SK-N-SH treated with all-trans-retinoic acid at 6 μM for 48 hours (cell line): ENCODE measurements around the gene SOX3.

ENCODE experiments used
- ATAC-seq: fragments of 200-7000 bp; cut with Tn5 transposase; 3 replicates; pipeline ENCODE4 v1.9.1; 2020; ENCODE audit warnings: mild to moderate bottlenecking, moderate library complexity
- ARNTL ChIP-seq: fragments of 450-650 bp; formaldehyde crosslinking; IDR thresholded peaks from 2 replicates; pipeline ENCODE4 v1.5.0; 2020; ENCODE audit warnings: low read depth, mild to moderate bottlenecking, moderate library complexity, borderline replicate concordance
- BACH2 ChIP-seq: fragments of 250-450 bp; sonication (Bioruptor Pico); IDR thresholded peaks from 2 replicates; pipeline ENCODE4 v1.9.0; 2021; ENCODE audit warnings: mild to moderate bottlenecking, borderline replicate concordance
- CREB5 ChIP-seq: fragments of 250-450 bp; sonication (Bioruptor Pico); IDR thresholded peaks from 2 replicates; pipeline ENCODE4 v1.5.1; 2020; ENCODE audit warnings: low read depth, mild to moderate bottlenecking, moderate library complexity
- CSDC2 ChIP-seq: fragments of 250-450 bp; sonication (Bioruptor Pico); IDR thresholded peaks from 2 replicates; pipeline ENCODE4 v1.5.0; 2020; ENCODE audit warnings: mild to moderate bottlenecking, moderate library complexity
- CSRNP3 ChIP-seq: fragments of 250-450 bp; sonication (Bioruptor Pico); IDR thresholded peaks from 2 replicates; pipeline ENCODE4 v1.5.1; 2021; ENCODE audit warnings: mild to moderate bottlenecking, moderate library complexity
- GLIS3 ChIP-seq: fragments of 250-450 bp; sonication (Bioruptor Pico); IDR thresholded peaks from 2 replicates; pipeline ENCODE4 v1.5.0; 2020; ENCODE audit warnings: mild to moderate bottlenecking, moderate library complexity
- ISL1 ChIP-seq: fragments of 250-450 bp; sonication (Bioruptor Pico); IDR thresholded peaks from 2 replicates; pipeline ENCODE4 v2.1.2; 2022; ENCODE audit warnings: mild to moderate bottlenecking, moderate library complexity
- OSR1 ChIP-seq: fragments of 250-450 bp; sonication (Bioruptor Pico); IDR thresholded peaks from 2 replicates; pipeline ENCODE4 v1.8.0; 2022; ENCODE audit warnings: moderate library complexity, mild to moderate bottlenecking, inconsistent platforms
- PPARA ChIP-seq: fragments of 250-450 bp; sonication (Bioruptor Pico); IDR thresholded peaks from 2 replicates; pipeline ENCODE4 v1.5.0; 2020; ENCODE audit warnings: mild to moderate bottlenecking, borderline replicate concordance
- RARB ChIP-seq: fragments of 250-450 bp; sonication (Bioruptor Pico); IDR thresholded peaks from 2 replicates; pipeline ENCODE4 v1.8.0; 2021; ENCODE audit warnings: mild to moderate bottlenecking, moderate library complexity
- SNAI2 ChIP-seq: fragments of 250-450 bp; sonication (Bioruptor Pico); IDR thresholded peaks from 2 replicates; pipeline ENCODE4 v1.5.0; 2020; ENCODE audit warnings: mild to moderate bottlenecking, moderate library complexity
- TCF4 ChIP-seq: fragments of 250-450 bp; sonication (Bioruptor Pico); IDR thresholded peaks from 2 replicates; pipeline ENCODE4 v1.8.0; 2021; ENCODE audit warnings: mild to moderate bottlenecking, moderate library complexity, borderline replicate concordance
- TOX ChIP-seq: fragments of 250-450 bp; sonication (Bioruptor Pico); IDR thresholded peaks from 2 replicates; pipeline ENCODE4 v1.8.0; 2021; ENCODE audit warnings: mild to moderate bottlenecking, moderate library complexity, borderline replicate concordance
- ZC3H10 ChIP-seq: fragments of 250-450 bp; sonication (Bioruptor Pico); IDR thresholded peaks from 2 replicates; pipeline ENCODE4 v1.5.1; 2021; ENCODE audit warnings: mild to moderate bottlenecking, moderate library complexity
- ZFP30 ChIP-seq: fragments of 450-650 bp; formaldehyde crosslinking; IDR thresholded peaks from 2 replicates; pipeline ENCODE4 v1.5.0; 2022; ENCODE audit warnings: mild to moderate bottlenecking, moderate library complexity
- ZNF565 ChIP-seq: fragments of 450-650 bp; formaldehyde crosslinking; conservative IDR thresholded peaks from 2 replicates; pipeline ENCODE4 v1.5.0; 2020; ENCODE audit warnings: low read depth, mild to moderate bottlenecking, moderate library complexity
- ZNF8 ChIP-seq: fragments of 450-650 bp; formaldehyde crosslinking; IDR thresholded peaks from 2 replicates; pipeline ENCODE4 v1.5.0; 2020; ENCODE audit warnings: mild to moderate bottlenecking, moderate library complexity
- TF ChIP-seq, protein P1 (sequence below): fragments of 250-450 bp; sonication (Bioruptor Pico); IDR thresholded peaks from 2 replicates; pipeline ENCODE4 v1.8.0; 2021; ENCODE audit warnings: low read depth, mild to moderate bottlenecking, moderate library complexity, borderline replicate concordance
- TF ChIP-seq, protein P2 (sequence below): fragments of 250-450 bp; sonication (Bioruptor Pico); IDR thresholded peaks from 2 replicates; pipeline ENCODE4 v1.8.0; 2020; ENCODE audit warnings: mild to moderate bottlenecking, moderate library complexity, borderline replicate concordance

Gene SOX3

GRCh38 chrX:140503238-140503601, 1.6 kb downstream of the SOX3 start:
- ATAC-seq = no peak

DNA sequence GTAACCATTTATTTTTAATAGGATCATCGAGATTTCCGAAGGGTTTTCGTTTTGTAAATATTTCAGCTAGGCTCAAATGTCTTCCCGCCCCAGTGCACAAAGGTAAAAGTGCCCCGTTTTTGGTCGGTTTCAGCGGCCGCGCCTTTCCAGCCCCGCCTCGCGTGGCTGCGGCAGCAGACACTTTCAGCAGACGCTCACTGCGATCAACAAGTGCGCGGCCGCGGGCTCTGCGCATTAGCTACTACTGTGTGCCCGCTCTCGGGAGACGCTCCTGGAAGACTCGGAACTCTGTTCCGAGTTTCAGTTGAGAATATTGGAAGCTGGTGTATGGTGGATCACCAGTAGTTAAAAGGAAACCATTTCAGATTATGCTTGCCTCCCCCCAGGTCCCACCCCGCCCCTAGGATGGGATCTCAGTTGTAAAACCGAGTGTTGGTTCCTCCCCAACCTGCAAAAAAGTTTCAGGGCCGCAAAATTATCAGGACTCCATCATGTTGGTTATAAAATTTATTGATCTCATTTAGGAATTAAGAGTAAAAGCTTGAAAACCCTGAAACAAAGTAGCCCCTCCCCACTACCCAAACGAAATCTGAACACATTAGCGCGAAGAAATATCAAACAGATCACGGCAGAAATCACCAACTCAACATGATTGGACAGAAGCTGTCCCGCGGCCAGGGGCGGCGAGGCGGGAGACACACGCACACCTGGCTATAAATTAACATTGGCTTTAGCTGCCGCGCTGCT, 2.2 kb downstream of the SOX3 start:
- TF ChIP-seq, protein P1, sequence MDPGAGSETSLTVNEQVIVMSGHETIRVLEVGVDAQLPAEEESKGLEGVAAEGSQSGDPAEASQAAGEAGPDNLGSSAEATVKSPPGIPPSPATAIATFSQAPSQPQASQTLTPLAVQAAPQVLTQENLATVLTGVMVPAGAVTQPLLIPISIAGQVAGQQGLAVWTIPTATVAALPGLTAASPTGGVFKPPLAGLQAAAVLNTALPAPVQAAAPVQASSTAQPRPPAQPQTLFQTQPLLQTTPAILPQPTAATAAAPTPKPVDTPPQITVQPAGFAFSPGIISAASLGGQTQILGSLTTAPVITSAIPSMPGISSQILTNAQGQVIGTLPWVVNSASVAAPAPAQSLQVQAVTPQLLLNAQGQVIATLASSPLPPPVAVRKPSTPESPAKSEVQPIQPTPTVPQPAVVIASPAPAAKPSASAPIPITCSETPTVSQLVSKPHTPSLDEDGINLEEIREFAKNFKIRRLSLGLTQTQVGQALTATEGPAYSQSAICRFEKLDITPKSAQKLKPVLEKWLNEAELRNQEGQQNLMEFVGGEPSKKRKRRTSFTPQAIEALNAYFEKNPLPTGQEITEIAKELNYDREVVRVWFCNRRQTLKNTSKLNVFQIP (CRISPR knock-in tag) = no peak
- peak; percentile 20; the same call in 2 of the 3 replicates for ATAC-seq

More at GRCh38 chrX:140503238-140503601, 1.6 kb downstream of the SOX3 start:
- TF ChIP-seq BACH2 (CRISPR knock-in tag) (no peak), ZFP30 (CRISPR knock-in tag) (no peak)

GRCh38 chrX:140501940-140502468, 2.9 kb downstream of the SOX3 start:
- no peak for TF ChIP-seq RARB
- TF ChIP-seq CSDC2 (CRISPR knock-in tag) = no peak
- TF ChIP-seq TOX (CRISPR knock-in tag) = no peak
- TF ChIP-seq SNAI2 (CRISPR knock-in tag) = no peak
- no peak for TF ChIP-seq ZNF565 (CRISPR knock-in tag)
- no peak for TF ChIP-seq TCF4
- TF ChIP-seq OSR1 (CRISPR knock-in tag) = no peak
- no peak for TF ChIP-seq ISL1 (CRISPR knock-in tag)
- no peak for TF ChIP-seq ZNF8 (CRISPR knock-in tag)
- TF ChIP-seq ARNTL = no peak
- TF ChIP-seq BACH2 (CRISPR knock-in tag) = no peak
- TF ChIP-seq, protein P1 (CRISPR knock-in tag) = no peak
- TF ChIP-seq, protein P2, sequence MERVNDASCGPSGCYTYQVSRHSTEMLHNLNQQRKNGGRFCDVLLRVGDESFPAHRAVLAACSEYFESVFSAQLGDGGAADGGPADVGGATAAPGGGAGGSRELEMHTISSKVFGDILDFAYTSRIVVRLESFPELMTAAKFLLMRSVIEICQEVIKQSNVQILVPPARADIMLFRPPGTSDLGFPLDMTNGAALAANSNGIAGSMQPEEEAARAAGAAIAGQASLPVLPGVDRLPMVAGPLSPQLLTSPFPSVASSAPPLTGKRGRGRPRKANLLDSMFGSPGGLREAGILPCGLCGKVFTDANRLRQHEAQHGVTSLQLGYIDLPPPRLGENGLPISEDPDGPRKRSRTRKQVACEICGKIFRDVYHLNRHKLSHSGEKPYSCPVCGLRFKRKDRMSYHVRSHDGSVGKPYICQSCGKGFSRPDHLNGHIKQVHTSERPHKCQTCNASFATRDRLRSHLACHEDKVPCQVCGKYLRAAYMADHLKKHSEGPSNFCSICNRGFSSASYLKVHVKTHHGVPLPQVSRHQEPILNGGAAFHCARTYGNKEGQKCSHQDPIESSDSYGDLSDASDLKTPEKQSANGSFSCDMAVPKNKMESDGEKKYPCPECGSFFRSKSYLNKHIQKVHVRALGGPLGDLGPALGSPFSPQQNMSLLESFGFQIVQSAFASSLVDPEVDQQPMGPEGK (CRISPR knock-in tag) = no peak
- no peak for TF ChIP-seq PPARA
- TF ChIP-seq CSRNP3 = no peak
- no peak for TF ChIP-seq ZC3H10
- TF ChIP-seq ZFP30 (CRISPR knock-in tag) = no peak
- no peak for TF ChIP-seq CREB5 (CRISPR knock-in tag)
- ATAC-seq = no peak

DNA sequence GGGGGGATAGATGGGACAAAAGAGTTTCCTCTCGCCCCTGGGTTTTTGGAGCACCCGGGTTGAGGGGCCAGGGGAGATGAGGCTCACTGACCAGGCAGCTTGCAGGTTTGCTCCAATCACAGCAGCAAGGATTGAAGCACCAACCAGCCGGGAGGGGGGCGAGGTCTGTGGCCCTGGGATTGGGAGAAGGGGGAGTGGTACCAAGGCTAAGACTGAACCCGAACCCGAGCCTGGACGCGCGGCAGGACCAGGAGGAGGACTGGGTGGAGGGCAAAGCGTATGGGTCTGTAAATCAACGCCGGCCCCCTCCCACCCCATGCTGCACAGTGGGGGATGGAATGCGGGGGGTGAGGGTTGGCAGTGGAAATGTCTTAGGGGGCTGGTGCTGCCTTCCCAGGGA, 3.5 kb downstream of the SOX3 start:
- ATAC-seq = no peak
- TF ChIP-seq, protein P1 (CRISPR knock-in tag) = no peak
- TF ChIP-seq CREB5 (CRISPR knock-in tag) = no peak
- TF ChIP-seq OSR1 (CRISPR knock-in tag) = no peak
- TF ChIP-seq ZNF8 (CRISPR knock-in tag) = no peak
- TF ChIP-seq GLIS3 (CRISPR knock-in tag) = no peak
- TF ChIP-seq PPARA = no peak
- no peak for TF ChIP-seq ZFP30 (CRISPR knock-in tag)
- no peak for TF ChIP-seq SNAI2 (CRISPR knock-in tag)
- TF ChIP-seq CSRNP3 = no peak
- TF ChIP-seq, all 23 proteins: peak for 0
